K562 (cell line): ENCODE measurements around the gene KAZN. TPM values are rescaled to one million over a fixed set of nuclear protein-coding genes. Genes with fewer than 3 reads are reported as not detected.

Source experiments
- ATAC-seq: fragments of 200-7000 bp; cut with Tn5 transposase; 3 replicates; pipeline ENCODE4 v1.9.1; 2020; ENCODE audit warnings: moderate library complexity
- BruUV-seq: library from RNA; stranded (reverse); fragments of 400-500 nt; replicated peaks from 2 replicates; lab custom pipeline; 2021; lab: Mats Ljungman, UMichigan
- CTCF ChIA-PET: fragments of 300-600 bp; formaldehyde crosslinking; extraction: SDS; loops from one replicate; lab custom pipeline; 2021; ENCODE audit warnings: low intra/inter-chr PET ratio; lab: Yijun Ruan, JAX
- POLR2A ChIA-PET: fragments of 300-600, 350-650 bp; sonication (Branson Sonifier 250); formaldehyde crosslinking; extraction: SDS; loops from one replicate; lab custom pipeline; 2021; ENCODE audit warnings: antibody characterized with exemption, inconsistent platforms; lab: Yijun Ruan, JAX
- DNase-seq, 4 experiments: peaks; one replicate each; pipeline versions ENCODE4 v3.0.0 to v3.0.0-alpha.2; 2011 to 2018; ENCODE audit warnings: low spot score in 3 of 4, mixed read lengths in 3 of 4; ENCODE audit errors: extremely low read depth in 1 of 4
- FAIRE-seq: peaks from 2 replicates; lab custom pipeline; 2011; peaks lifted over from hg19 to GRCh38; lab: Jason Lieb, UNC
- H2AFZ ChIP-seq: 2 replicates; pipeline ENCODE4 v1.6.0; 2011; ENCODE audit warnings: low read depth, low read length, control low read depth, inconsistent platforms
- H3K27ac ChIP-seq: fragments of 200-600 bp; 3 replicates; pipeline ENCODE4 v1.8.0; 2011; ENCODE audit warnings: low read depth, mild to moderate bottlenecking, control low read depth, inconsistent platforms, low read length, moderate library complexity, mixed read lengths; ENCODE audit errors: extremely low read depth
- H3K27me3 ChIP-seq, 2 experiments: fragments of 300-600 bp in 1 of 2; 2 replicates in 1 of 2; 3 replicates in 1 of 2; pipeline versions ENCODE4 v1.6.0 to v1.8.0; 2011; ENCODE audit warnings: inconsistent platforms in 2 of 2, low read length in 2 of 2, mild to moderate bottlenecking in 1 of 2, mixed read lengths in 1 of 2, moderate library complexity in 1 of 2; ENCODE audit not compliant: control insufficient read depth in 2 of 2, insufficient read depth in 2 of 2
- H3K36me3 ChIP-seq: fragments of 300-600 bp; 3 replicates; pipeline ENCODE4 v1.8.0; 2011; ENCODE audit warnings: mild to moderate bottlenecking, low read length, inconsistent platforms; ENCODE audit not compliant: control insufficient read depth, insufficient read depth
- H3K4me1 ChIP-seq, 2 experiments: fragments of 200-600 bp in 1 of 2; replicated peaks in 1 of 2; 2 replicates in 1 of 2; 3 replicates in 1 of 2; pipeline versions ENCODE4 v1.5.1 to v1.8.0; 2011; ENCODE audit warnings: inconsistent platforms in 2 of 2, low read length in 2 of 2, mild to moderate bottlenecking in 1 of 2, mixed read lengths in 1 of 2, moderate library complexity in 1 of 2; ENCODE audit not compliant: control insufficient read depth in 2 of 2, insufficient read depth in 2 of 2
- H3K4me2 ChIP-seq: 2 replicates; pipeline ENCODE4 v1.6.1; 2011; ENCODE audit warnings: low read length, control low read depth, inconsistent platforms, mixed read lengths; ENCODE audit not compliant: insufficient read depth
- H3K4me3 ChIP-seq: fragments of 200-600 bp; sonication (generic), shearing (Covaris generic); 2 replicates; pipeline ENCODE4 v1.5.1; 2016; ENCODE audit warnings: control low read depth, inconsistent platforms
- H3K79me2 ChIP-seq: fragments of 200-600 bp; 3 replicates; pipeline ENCODE4 v1.8.0; 2011; ENCODE audit warnings: low read length, inconsistent platforms; ENCODE audit not compliant: control insufficient read depth, insufficient read depth
- H3K9ac ChIP-seq, 2 experiments: 2 replicates each; pipeline versions ENCODE4 v1.6.0 to v1.6.1; 2011; ENCODE audit warnings: low read depth in 2 of 2, low read length in 2 of 2, control low read depth in 1 of 2, inconsistent platforms in 1 of 2, mild to moderate bottlenecking in 1 of 2, mixed read lengths in 1 of 2; ENCODE audit not compliant: insufficient read depth in 1 of 2
- H3K9me1 ChIP-seq: one replicate; pipeline ENCODE4 v1.6.0; 2011; ENCODE audit warnings: inconsistent platforms, mild to moderate bottlenecking, low read length, moderate library complexity; ENCODE audit not compliant: control insufficient read depth, insufficient read depth
- H3K9me3 ChIP-seq: replicated peaks from 2 replicates; pipeline ENCODE4 v1.5.1; 2011; ENCODE audit warnings: low read depth, low read length, inconsistent platforms; ENCODE audit not compliant: control insufficient read depth, insufficient read depth
- H4K20me1 ChIP-seq: replicated peaks from 2 replicates; pipeline ENCODE4 v1.6.1; 2011; ENCODE audit warnings: low read length, inconsistent platforms, mixed read lengths; ENCODE audit not compliant: control insufficient read depth, insufficient read depth
- CBX3 ChIP-seq, 2 experiments: IDR thresholded peaks; 1 replicate in 1 of 2; 2 replicates in 1 of 2; pipeline ENCODE4 v1.6.1; 2012; ENCODE audit warnings: inconsistent platforms in 2 of 2, low read length in 2 of 2, borderline replicate concordance in 1 of 2, control low read depth in 1 of 2
- RBM15 ChIP-seq: fragments of 200-400 bp; formaldehyde crosslinking; IDR thresholded peaks from 2 replicates; pipeline ENCODE4 v1.6.1; 2018; ENCODE audit warnings: mild to moderate bottlenecking, low read length, moderate library complexity; ENCODE audit not compliant: insufficient read depth
- RBM25 ChIP-seq: fragments of 200-400 bp; formaldehyde crosslinking; IDR thresholded peaks from 2 replicates; pipeline ENCODE4 v1.6.1; 2018; ENCODE audit warnings: low read length, low read depth, moderate library complexity; ENCODE audit not compliant: severe bottlenecking
- ZNF143 ChIP-seq: sonication (generic); formaldehyde crosslinking; IDR thresholded peaks from 2 replicates; pipeline ENCODE4 v1.9.0; 2022; ENCODE audit warnings: mild to moderate bottlenecking, missing genetic modification reagents
- ZNF146 ChIP-seq: IDR thresholded peaks from one replicate; pipeline ENCODE4 v1.6.1; 2018; ENCODE audit warnings: missing compliant biosample characterization; ENCODE audit not compliant: unreplicated experiment
- ZNF444 ChIP-seq: fragments of 250-450 bp; sonication (Bioruptor Pico); IDR thresholded peaks from 2 replicates; pipeline ENCODE4 v1.4.0; 2020; ENCODE audit warnings: mild to moderate bottlenecking, moderate library complexity
- WGBS: fragments of 100-300 bp; shearing (Covaris generic); methylation state at CpG from one replicate; pipeline ENCODE4 v1.1.6; 2016; ENCODE audit warnings: low coverage, mixed read lengths; ENCODE audit not compliant: insufficient coverage; ENCODE audit errors: missing lambda C conversion rate; 5-methylcytosine and 5-hydroxymethylcytosine counted together
- in situ Hi-C: fragments of 300-500 bp; cut with MboI; formaldehyde crosslinking; loops from 4 replicates; pipeline ENCODE4 v1.15.0; 2018; ENCODE audit warnings: inconsistent platforms, mixed read lengths
- intact Hi-C: fragments of 100-400 bp; cut with micrococcal nuclease; formaldehyde crosslinking; loops from 2 replicates; pipeline ENCODE4 v1.14.2; 2022
- polyA plus RNA-seq, 8 experiments: library from polyadenylated mRNA; depleted of rRNA in 4 of 8; stranded (reverse) in 5 of 8; unstranded in 3 of 8; fragments of >200 nt; fragmentation: Nextera tagmentation in 2 of 8; fragmentation: Illumina TruSeq in 1 of 8; extraction: Ambion mirVana in 2 of 8; extraction: Trizol in 1 of 8; gene quantifications; 2 replicates each; pipeline versions ENCODE4 v1.2.1 to v1.2.3, GENCODE V29; 2011 to 2014; ENCODE audit warnings: inconsistent platforms in 1 of 8, missing spikeins in 1 of 8
- total RNA-seq, 7 experiments: library from RNA; depleted of rRNA in 6 of 7; stranded (reverse); fragments of >200 nt in 6 of 7; fragmentation: Illumina TruSeq in 2 of 7; extraction: Trizol in 2 of 7; gene quantifications; 2 replicates each; pipeline versions ENCODE4 v1.2.1 to v1.2.3, GENCODE V29; 2011 to 2021; ENCODE audit warnings: low replicate concordance in 1 of 7
- TF ChIP-seq, protein P1 (sequence below): fragments of 250-450 bp; sonication (Bioruptor Pico); IDR thresholded peaks from 2 replicates; pipeline ENCODE4 v1.5.0; 2020; ENCODE audit warnings: mild to moderate bottlenecking
- TF ChIP-seq, protein P2 (sequence below): fragments of 450-650 bp; formaldehyde crosslinking; IDR thresholded peaks from 2 replicates; pipeline ENCODE4 v1.4.0; 2022; ENCODE audit warnings: mild to moderate bottlenecking, moderate library complexity

KAZN gene
- total and polyA plus RNA-seq, 9 of the 15 experiments (the other 6 are each of a cell fraction or from before 2014, with no cell fraction given), result 2.1 to 21.6 (median 5.4) TPM

DNA sequence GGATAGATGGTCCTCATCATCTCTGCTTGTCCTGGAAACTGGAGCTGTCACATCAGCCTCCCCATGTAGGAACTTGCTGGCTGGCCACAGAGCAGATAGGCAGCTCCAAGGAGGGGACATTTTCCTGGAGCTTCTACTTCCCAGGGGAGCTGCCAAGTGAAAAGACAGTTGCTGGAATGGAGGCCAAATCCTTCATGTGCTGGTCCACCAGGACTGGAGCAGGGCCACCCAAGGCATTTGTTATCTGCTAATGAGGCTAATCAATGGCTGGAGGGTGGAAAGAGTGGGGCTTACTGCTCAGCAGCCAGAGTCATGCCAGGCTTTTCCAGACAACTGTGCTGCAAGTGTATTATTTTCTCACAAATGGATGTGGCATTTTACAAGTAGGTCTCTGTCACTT, 22.5 kb downstream of the KAZN start (continued):
- TF ChIP-seq, protein P1, sequence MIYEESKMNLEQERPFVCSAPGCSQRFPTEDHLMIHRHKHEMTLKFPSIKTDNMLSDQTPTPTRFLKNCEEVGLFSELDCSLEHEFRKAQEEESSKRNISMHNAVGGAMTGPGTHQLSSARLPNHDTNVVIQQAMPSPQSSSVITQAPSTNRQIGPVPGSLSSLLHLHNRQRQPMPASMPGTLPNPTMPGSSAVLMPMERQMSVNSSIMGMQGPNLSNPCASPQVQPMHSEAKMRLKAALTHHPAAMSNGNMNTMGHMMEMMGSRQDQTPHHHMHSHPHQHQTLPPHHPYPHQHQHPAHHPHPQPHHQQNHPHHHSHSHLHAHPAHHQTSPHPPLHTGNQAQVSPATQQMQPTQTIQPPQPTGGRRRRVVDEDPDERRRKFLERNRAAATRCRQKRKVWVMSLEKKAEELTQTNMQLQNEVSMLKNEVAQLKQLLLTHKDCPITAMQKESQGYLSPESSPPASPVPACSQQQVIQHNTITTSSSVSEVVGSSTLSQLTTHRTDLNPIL, result no peak
- no peak for TF ChIP-seq CBX3 (IDR thresholded peaks at IDR 0.05; ENCODE audit: borderline replicate concordance in 1 of 2, low read length in 2 of 2)
- TF ChIP-seq RBM15, result no peak
- no peak for TF ChIP-seq ZNF444 (CRISPR knock-in tag)
- TF ChIP-seq, protein P2, sequence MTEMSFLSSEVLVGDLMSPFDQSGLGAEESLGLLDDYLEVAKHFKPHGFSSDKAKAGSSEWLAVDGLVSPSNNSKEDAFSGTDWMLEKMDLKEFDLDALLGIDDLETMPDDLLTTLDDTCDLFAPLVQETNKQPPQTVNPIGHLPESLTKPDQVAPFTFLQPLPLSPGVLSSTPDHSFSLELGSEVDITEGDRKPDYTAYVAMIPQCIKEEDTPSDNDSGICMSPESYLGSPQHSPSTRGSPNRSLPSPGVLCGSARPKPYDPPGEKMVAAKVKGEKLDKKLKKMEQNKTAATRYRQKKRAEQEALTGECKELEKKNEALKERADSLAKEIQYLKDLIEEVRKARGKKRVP (CRISPR knock-in tag), result no peak

DNA sequence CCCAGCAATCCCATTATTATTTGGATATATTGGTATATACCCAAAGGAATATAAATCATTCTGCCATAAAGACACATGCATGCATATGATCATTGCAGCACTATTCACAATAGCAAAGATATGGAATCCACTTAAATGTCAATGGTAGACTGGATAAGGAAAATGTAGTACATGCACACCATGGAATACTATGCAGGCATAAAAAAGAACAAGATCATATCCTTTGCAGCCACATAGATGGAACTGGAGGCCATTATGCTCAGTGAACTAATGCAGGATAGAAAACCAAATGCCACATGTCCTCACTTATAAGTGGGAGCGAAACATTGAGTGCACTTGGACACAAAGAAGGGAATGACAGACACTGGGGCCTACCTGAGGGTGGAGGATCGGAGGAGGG, 24.6 kb downstream of the KAZN start:
- no peaks in the 10 kb centered on the region for H3K79me2 ChIP-seq
- ChIA-PET POLR2A (no interaction called here), CTCF (no interaction called here)
- no peaks in the 10 kb centered on the region for H4K20me1 ChIP-seq
- H3K9ac ChIP-seq, result no peak overlapping the region
- FAIRE-seq (no peak), ATAC-seq (no peak), DNase-seq (no peak)
- H2AFZ ChIP-seq, result no peak overlapping the region
- H3K9me1 ChIP-seq, result no peaks in the 10 kb centered on the region
- no peak overlapping the region for H3K4me3 ChIP-seq
- BruUV-seq, result no TSS peak
- in situ Hi-C loops (no loop called here), intact Hi-C loops (no loop called here)
- TF ChIP-seq RBM25, result peak; percentile 28
- TF ChIP-seq ZNF143 (CRISPR knock-in tag), result no peak
- peak; percentile 91 for TF ChIP-seq ZNF146 (CRISPR knock-in tag)
- H3K36me3 ChIP-seq, result no peaks in the 10 kb centered on the region
- H3K27me3 ChIP-seq, result peaks cover 24 to 30% of the 10 kb centered on the region in 2 experiments
- H3K27ac ChIP-seq, result no peak overlapping the region
- H3K4me1 ChIP-seq, result 0 out of 5 replicates have a peak, but pooled peaks cover 0 to 4% of the 10 kb centered on the region in 2 experiments
- WGBS, result 12% methylated on average over 2 of the region's 2 CpGs
- H3K4me2 ChIP-seq, result no peak overlapping the region
- H3K9me3 ChIP-seq, result no peaks in the 10 kb centered on the region
